GM23338 (cell line): ENCODE measurements around the gene CAPN1. TPM values are rescaled to one million over a fixed set of nuclear protein-coding genes. Genes with fewer than 3 reads are reported as not detected.

Experiments
- ATAC-seq: fragments of 200-7000 bp; cut with Tn5 transposase; 3 replicates; pipeline ENCODE4 v1.9.1; 2020
- DNase-seq: peaks from one replicate; pipeline ENCODE4 v3.0.0-alpha.2; 2015; ENCODE audit warnings: low spot score
- H2AFZ ChIP-seq: fragments of 200-600 bp; sonication (generic); 2 replicates; pipeline ENCODE4 v1.8.0; 2016; ENCODE audit warnings: antibody characterized with exemption, mild to moderate bottlenecking, moderate library complexity
- H3F3A ChIP-seq: fragments of 200-600 bp; sonication (generic); replicated peaks from 2 replicates; pipeline ENCODE4 v1.8.0; 2017; ENCODE audit warnings: antibody characterized with exemption, mixed run types, low read depth
- H3K27ac ChIP-seq: fragments of 200-600 bp; sonication (generic); 2 replicates; pipeline ENCODE4 v1.6.1; 2016; ENCODE audit warnings: low read depth
- H3K27me3 ChIP-seq: fragments of 200-600 bp; sonication (generic); 2 replicates; pipeline ENCODE4 v1.8.0; 2016; ENCODE audit warnings: mild to moderate bottlenecking, mixed run types, moderate library complexity; ENCODE audit not compliant: insufficient read depth
- H3K36me3 ChIP-seq: fragments of 200-600 bp; sonication (generic); 2 replicates; pipeline ENCODE4 v1.8.0; 2016; ENCODE audit warnings: mild to moderate bottlenecking; ENCODE audit not compliant: insufficient read depth
- H3K4me1 ChIP-seq: fragments of 200-600 bp; sonication (generic); 2 replicates; pipeline ENCODE4 v1.8.0; 2016; ENCODE audit warnings: mild to moderate bottlenecking, moderate library complexity; ENCODE audit not compliant: insufficient read depth
- H3K4me2 ChIP-seq: fragments of 200-600 bp; sonication (generic); 2 replicates; pipeline ENCODE4 v1.7.1; 2017; ENCODE audit warnings: mixed run types
- H3K4me3 ChIP-seq: fragments of 200-600 bp; sonication (generic); 2 replicates; pipeline ENCODE4 v1.6.1; 2016; ENCODE audit warnings: mixed run types
- H3K79me2 ChIP-seq: fragments of 200-600 bp; sonication (generic); replicated peaks from 2 replicates; pipeline ENCODE4 v1.8.0; 2017; ENCODE audit warnings: mild to moderate bottlenecking; ENCODE audit not compliant: insufficient read depth
- H3K9me2 ChIP-seq: fragments of 200-600 bp; sonication (generic); 2 replicates; pipeline ENCODE4 v1.8.0; 2017; ENCODE audit not compliant: insufficient read depth
- H4K20me1 ChIP-seq: fragments of 200-600 bp; sonication (generic); replicated peaks from 2 replicates; pipeline ENCODE4 v1.8.0; 2017; ENCODE audit warnings: mild to moderate bottlenecking; ENCODE audit not compliant: insufficient read depth
- H3K27ac Mint-ChIP-seq: 2 replicates; pipeline ENCODE4 v1.8.0; 2020; ENCODE audit warnings: inconsistent platforms, mild to moderate bottlenecking, moderate library complexity, mixed read lengths
- H3K27me3 Mint-ChIP-seq: 3 replicates; pipeline ENCODE4 v1.8.0; 2022; ENCODE audit warnings: low read depth, mild to moderate bottlenecking, moderate library complexity, mixed read lengths, inconsistent platforms; ENCODE audit not compliant: insufficient read depth, poor library complexity
- H3K36me3 Mint-ChIP-seq: 3 replicates; pipeline ENCODE4 v1.8.0; 2021; ENCODE audit warnings: low read depth, mild to moderate bottlenecking, inconsistent platforms, moderate library complexity, mixed read lengths
- H3K4me1 Mint-ChIP-seq: 3 replicates; pipeline ENCODE4 v1.8.0; 2020; ENCODE audit warnings: mild to moderate bottlenecking, inconsistent platforms, mixed read lengths
- H3K4me3 Mint-ChIP-seq: 3 replicates; pipeline ENCODE4 v1.8.0; 2021; ENCODE audit warnings: moderate library complexity, mild to moderate bottlenecking, inconsistent platforms, mixed read lengths
- H3K9me3 Mint-ChIP-seq: 3 replicates; pipeline ENCODE4 v1.8.0; 2020; ENCODE audit warnings: moderate library complexity, mild to moderate bottlenecking, inconsistent platforms, mixed read lengths
- CREB1 ChIP-seq: fragments of 250-450 bp; sonication (Bioruptor Pico); IDR thresholded peaks from 2 replicates; pipeline ENCODE4 v1.5.0; 2020; ENCODE audit warnings: low read depth, mild to moderate bottlenecking, moderate library complexity
- CTCF ChIP-seq, 2 experiments: fragments of 200-600 bp in 1 of 2; sonication (generic) in 1 of 2; conservative IDR thresholded peaks; 2 replicates each; pipeline versions ENCODE4 v1.5.1 to v1.6.1; 2016 to 2017; ENCODE audit warnings: antibody characterized with exemption in 2 of 2, low read depth in 2 of 2, mild to moderate bottlenecking in 2 of 2, moderate library complexity in 1 of 2
- ETS1 ChIP-seq: IDR thresholded peaks from 2 replicates; pipeline ENCODE4 v1.6.1; 2016; ENCODE audit warnings: antibody characterized with exemption
- EZH2phosphoT487 ChIP-seq: fragments of 200-600 bp; sonication (generic); IDR thresholded peaks from one replicate; pipeline ENCODE4 v1.8.1; 2018; ENCODE audit warnings: antibody characterized with exemption; ENCODE audit not compliant: unreplicated experiment
- JUNB ChIP-seq: IDR thresholded peaks from one replicate; pipeline ENCODE4 v1.6.1; 2016; ENCODE audit warnings: antibody characterized with exemption; ENCODE audit not compliant: unreplicated experiment
- NANOG ChIP-seq: IDR thresholded peaks from 2 replicates; pipeline ENCODE4 v1.6.1; 2016; ENCODE audit warnings: antibody characterized with exemption, borderline replicate concordance
- POLR2AphosphoS5 ChIP-seq: IDR thresholded peaks from 2 replicates; pipeline ENCODE4 v1.6.1; 2016; ENCODE audit warnings: antibody characterized with exemption, low read depth
- STAT1 ChIP-seq: IDR thresholded peaks from one replicate; pipeline ENCODE4 v1.6.1; 2016; ENCODE audit warnings: antibody characterized with exemption; ENCODE audit not compliant: unreplicated experiment
- ZNF331 ChIP-seq: fragments of 250-450 bp; sonication (Bioruptor Pico); IDR thresholded peaks from 2 replicates; pipeline ENCODE4 v1.5.0; 2020; ENCODE audit warnings: low read depth, mild to moderate bottlenecking, moderate library complexity
- ZNF462 ChIP-seq: fragments of 250-450 bp; sonication (Bioruptor Pico); IDR thresholded peaks from 2 replicates; pipeline ENCODE4 v1.5.0; 2020; ENCODE audit warnings: mild to moderate bottlenecking, moderate library complexity
- polyA plus RNA-seq: library from polyadenylated mRNA; unstranded; fragments of >200 nt; fragmentation: Nextera tagmentation; extraction: Ambion mirVana; gene quantifications from 2 replicates; pipeline ENCODE4 v1.2.1, GENCODE V29; 2016
- total RNA-seq: library from RNA; depleted of rRNA; stranded (reverse); fragments of >200 nt; shearing (Covaris generic); gene quantifications from 2 replicates; pipeline ENCODE4 v1.2.3, GENCODE V29; 2014

Gene CAPN1
- total and polyA plus RNA-seq, 2 experiments from 2014 or later: 67.3 to 277 TPM

GRCh38 chr11:65159012-65159411 is 22.7 kb upstream of the CAPN1 start:
- no peaks in the 10 kb centered on the region for H4K20me1 ChIP-seq
- H3K4me3 Mint-ChIP-seq: no peak overlapping the region
- no peaks in the 10 kb centered on the region for H3K9me3 Mint-ChIP-seq
- DNase-seq (no peak), ATAC-seq (no peak)
- no peaks in the 10 kb centered on the region for H3K79me2 ChIP-seq
- no peaks in the 10 kb centered on the region for H3K27me3 Mint-ChIP-seq
- no peak overlapping the region for H3K4me2 ChIP-seq
- H2AFZ ChIP-seq: no peak overlapping the region
- H3K4me1 Mint-ChIP-seq: no peaks in the 10 kb centered on the region
- H3K9me2 ChIP-seq: no peaks in the 10 kb centered on the region
- H3K27ac Mint-ChIP-seq: no peak overlapping the region
- no peaks in the 10 kb centered on the region for H3K4me1 ChIP-seq
- H3K4me3 ChIP-seq: no peak overlapping the region
- TF ChIP-seq EZH2phosphoT487 (no peak), JUNB (no peak), CTCF (conservative IDR thresholded peaks at IDR 0.05; ENCODE audit: low read depth in 2 of 2) (no peak), CREB1 (CRISPR knock-in tag) (no peak), ETS1 (no peak), ZNF462 (CRISPR knock-in tag) (no peak), NANOG (no peak), STAT1 (no peak), ZNF331 (CRISPR knock-in tag) (no peak), POLR2AphosphoS5 (no peak)
- no peaks in the 10 kb centered on the region for H3K36me3 Mint-ChIP-seq
- H3F3A ChIP-seq: no peaks in the 10 kb centered on the region
- H3K36me3 ChIP-seq: no peaks in the 10 kb centered on the region
- H3K27me3 ChIP-seq: no peaks in the 10 kb centered on the region
- H3K27ac ChIP-seq: no peak overlapping the region
